Measurements from ENCODE around the gene ASPM. TPM values are rescaled to one million over a fixed set of nuclear protein-coding genes. Genes with fewer than 3 reads are reported as not detected.

ASPM gene
- polyA plus RNA-seq, 3 donors: under 0.01 to 0.09 (median 0.07) TPM

GRCh38 chr1:197150336-197151005 lies 4.0 kb upstream of the ASPM start:
- WGBS, 3 donors: 89 to 92% (median 92%) methylated on average over 3 of the region's 3 CpGs
- no peak overlapping the region for H3K27ac ChIP-seq (ENCODE audit: low read depth, low read length)

DNA sequence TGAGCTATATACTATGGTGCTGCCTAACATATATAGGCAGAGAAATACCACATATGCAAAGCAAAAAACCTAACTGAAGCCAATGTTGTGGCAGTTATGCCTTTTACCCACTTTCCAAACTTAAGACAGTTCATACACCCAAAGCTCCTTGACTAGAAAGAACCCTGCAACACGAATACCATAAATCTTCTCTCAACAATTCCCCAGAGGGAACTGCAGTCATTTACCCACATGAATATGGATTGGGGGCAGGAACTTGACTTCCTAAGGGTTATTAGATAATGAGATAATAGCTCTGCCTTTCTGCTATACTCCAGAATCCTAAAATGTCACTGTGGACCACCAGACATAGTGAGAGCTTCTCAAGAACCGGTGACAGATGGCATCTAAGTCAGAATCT lies 2.9 kb upstream of the ASPM start:
- no peak overlapping the region for H3K27ac ChIP-seq (ENCODE audit: low read depth, low read length)
- WGBS, 3 donors: 76 to 84% (median 83%) methylated on average over 2 of the region's 2 CpGs

- no peak overlapping the region for H3K27ac ChIP-seq (ENCODE audit: low read depth, low read length)
- 5 to 19% (median 6%) methylated on average over 11 of the region's 11 CpGs for WGBS, 3 donors
These were observed 934 bp downstream of the ASPM start for GRCh38 chr1:197145446-197146024.

DNA sequence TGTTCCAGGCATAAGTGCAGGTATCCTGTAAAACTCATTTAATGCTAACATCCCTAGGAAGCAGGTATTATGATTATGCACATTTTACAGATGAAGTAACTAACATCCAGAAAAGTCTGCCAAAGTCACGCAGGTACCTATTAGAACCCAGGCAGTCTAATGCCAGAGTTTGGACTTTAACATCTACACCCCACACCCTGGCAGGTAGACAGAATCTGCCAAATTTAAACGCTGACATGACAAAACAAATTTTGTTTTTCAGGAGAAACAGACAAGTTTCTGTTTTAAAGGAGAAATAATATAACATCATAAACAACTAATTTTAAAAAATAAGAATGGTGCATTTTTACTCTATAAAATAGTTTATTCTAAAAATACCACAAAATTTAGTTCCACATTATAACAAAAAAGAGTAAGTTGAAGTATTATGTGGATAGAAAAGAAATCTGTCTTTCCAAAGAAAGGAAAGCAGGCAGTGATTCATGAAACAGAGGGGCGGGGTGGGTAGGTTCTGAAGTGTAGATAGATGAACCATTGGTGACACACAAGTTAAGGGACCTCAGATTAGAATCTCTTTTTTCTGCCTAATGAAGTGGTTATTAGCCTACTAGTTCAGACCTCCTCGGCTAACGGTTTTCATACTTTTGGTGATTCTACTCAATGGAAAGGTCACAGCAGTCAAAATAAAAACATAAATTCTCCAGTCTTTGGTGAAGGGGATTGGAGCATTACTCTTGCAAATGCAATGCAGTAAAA lies 1.7 kb downstream of the ASPM start:
- H3K27ac ChIP-seq (ENCODE audit: low read depth, low read length): no peak overlapping the region
- 68 to 72% (median 69%) methylated on average over 5 of the region's 5 CpGs for WGBS, 3 donors

GRCh38 chr1:197143276-197143675 lies 3.2 kb downstream of the ASPM start:
- no peak overlapping the region for H3K27ac ChIP-seq (ENCODE audit: low read depth, low read length)
- WGBS, 3 donors: 49 to 76% (median 63%) methylated on average over 5 of the region's 5 CpGs

- 60 to 100% (median 81%) methylated on average over 1 of the region's 1 CpG for WGBS, 3 donors
These were observed 4.9 kb downstream of the ASPM start for GRCh38 chr1:197141575-197141974.

GRCh38 chr1:197140121-197140520 lies 6.3 kb downstream of the ASPM start:
- H3K27ac ChIP-seq (ENCODE audit: low read depth, low read length): no peak overlapping the region
- WGBS, 3 donors: 56 to 75% (median 62%) methylated on average over 2 of the region's 2 CpGs

More at GRCh38 chr1:197141575-197141974, 4.9 kb downstream of the ASPM start:
- H3K27ac ChIP-seq (ENCODE audit: low read depth, low read length): no peak overlapping the region

DNA sequence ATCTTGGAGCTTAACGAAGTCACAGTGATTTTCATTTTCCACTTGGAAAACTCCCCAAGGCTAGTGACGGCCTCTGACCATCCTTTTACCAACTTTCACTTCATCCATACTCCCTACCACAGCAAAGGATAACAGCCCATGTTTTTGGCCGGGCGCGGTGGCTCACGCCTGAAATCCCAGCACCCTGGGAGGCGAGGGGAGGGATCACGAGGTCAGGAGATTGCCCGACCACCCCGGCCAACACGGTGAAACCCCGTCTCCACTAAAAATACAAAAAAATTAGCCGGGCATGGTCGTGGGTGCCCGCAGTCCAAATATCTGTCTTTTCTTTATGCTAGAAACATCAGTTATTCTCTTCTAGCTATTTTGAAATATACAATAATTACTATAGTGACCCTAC lies 7.3 kb downstream of the ASPM start:
- H3K27ac ChIP-seq (ENCODE audit: low read depth, low read length): no peak overlapping the region
- 97 to 98% (median 98%) methylated on average over 15 of the region's 15 CpGs for WGBS, 3 donors

DNA sequence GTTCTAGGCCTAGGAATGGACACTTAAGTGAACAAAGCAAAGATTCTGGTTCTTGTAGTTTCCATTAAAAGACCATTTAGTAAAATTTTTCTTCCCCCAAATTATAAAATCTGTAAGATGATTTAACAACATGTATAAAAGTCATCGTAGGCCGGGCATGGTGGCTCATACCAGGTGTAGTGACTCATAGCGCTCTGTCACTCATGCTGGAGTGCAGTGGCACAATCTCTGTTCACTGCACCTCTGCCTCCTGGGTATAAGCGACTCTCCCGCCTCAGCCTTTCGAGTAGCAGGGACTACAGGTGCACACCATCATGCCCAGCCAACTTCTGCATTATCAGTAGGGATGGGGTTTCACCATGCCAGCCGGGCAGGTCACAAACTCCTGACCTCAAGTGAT lies 9.1 kb downstream of the ASPM start:
- no peak overlapping the region for H3K27ac ChIP-seq (ENCODE audit: low read depth, low read length)
- 83 to 86% (median 85%) methylated on average over 7 of the region's 7 CpGs for WGBS, 3 donors

DNA sequence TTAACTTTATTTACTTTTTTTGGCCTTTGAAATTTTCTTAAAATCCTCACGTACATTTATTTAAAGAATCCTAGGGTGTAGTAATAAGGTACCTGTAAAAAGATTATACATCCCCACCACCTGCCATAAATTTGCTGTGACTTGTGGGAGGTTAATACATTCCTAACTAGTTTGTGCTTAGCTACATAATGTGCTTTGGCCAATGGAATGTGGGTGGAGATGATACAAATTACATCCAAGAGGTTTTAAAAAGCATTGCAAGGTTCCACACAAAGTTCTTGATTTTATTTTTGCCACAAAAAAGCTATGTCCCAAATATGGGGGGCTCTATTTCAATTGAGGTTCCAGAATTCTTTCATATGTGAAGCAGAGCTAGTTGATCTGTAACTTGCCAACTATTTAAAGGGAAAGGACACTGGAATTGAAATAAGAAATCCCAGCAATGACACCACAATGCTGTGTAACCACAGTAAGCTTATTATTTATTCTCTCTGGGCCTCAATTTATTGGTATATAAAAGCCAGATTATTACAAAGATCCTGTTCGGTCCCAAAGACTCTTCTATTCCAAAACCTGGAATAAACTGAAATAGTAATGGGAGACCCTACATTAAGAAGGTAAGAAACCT lies 15.7 kb downstream of the ASPM start:
- WGBS, 3 donors: 82 to 89% (median 87%) methylated on average over 2 of the region's 2 CpGs
- H3K27ac ChIP-seq (ENCODE audit: low read depth, low read length): no peak overlapping the region

- H3K27ac ChIP-seq (ENCODE audit: low read depth, low read length): no peak overlapping the region
- 81 to 97% (median 86%) methylated on average over 2 of the region's 2 CpGs for WGBS, 3 donors
These were observed 16.8 kb downstream of the ASPM start for GRCh38 chr1:197129698-197130097.

GRCh38 chr1:197127246-197127912 lies 19.1 kb downstream of the ASPM start:
- WGBS, 3 donors: 91% methylated on average over 2 of the region's 2 CpGs
- no peak overlapping the region for H3K27ac ChIP-seq (ENCODE audit: low read depth, low read length)

GRCh38 chr1:197126691-197127090 lies 19.8 kb downstream of the ASPM start:
- WGBS, 3 donors: 60 to 69% (median 68%) methylated on average over 3 of the region's 3 CpGs
- no peak overlapping the region for H3K27ac ChIP-seq (ENCODE audit: low read depth, low read length)

- WGBS, 3 donors: 87 to 95% (median 92%) methylated on average over 1 of the region's 1 CpG
- H3K27ac ChIP-seq (ENCODE audit: low read depth, low read length): no peak overlapping the region
These were observed 22.1 kb downstream of the ASPM start for GRCh38 chr1:197124376-197124775.

GRCh38 chr1:197116156-197116555 lies 30.3 kb downstream of the ASPM start:
- 94 to 98% (median 97%) methylated on average over 2 of the region's 2 CpGs for WGBS, 3 donors
- no peak overlapping the region for H3K27ac ChIP-seq (ENCODE audit: low read depth, low read length)

GRCh38 chr1:197106869-197107268 lies 39.6 kb downstream of the ASPM start:
- WGBS, 3 donors: 96 to 98% (median 97%) methylated on average over 1 of the region's 1 CpG
- no peak overlapping the region for H3K27ac ChIP-seq (ENCODE audit: low read depth, low read length)

DNA sequence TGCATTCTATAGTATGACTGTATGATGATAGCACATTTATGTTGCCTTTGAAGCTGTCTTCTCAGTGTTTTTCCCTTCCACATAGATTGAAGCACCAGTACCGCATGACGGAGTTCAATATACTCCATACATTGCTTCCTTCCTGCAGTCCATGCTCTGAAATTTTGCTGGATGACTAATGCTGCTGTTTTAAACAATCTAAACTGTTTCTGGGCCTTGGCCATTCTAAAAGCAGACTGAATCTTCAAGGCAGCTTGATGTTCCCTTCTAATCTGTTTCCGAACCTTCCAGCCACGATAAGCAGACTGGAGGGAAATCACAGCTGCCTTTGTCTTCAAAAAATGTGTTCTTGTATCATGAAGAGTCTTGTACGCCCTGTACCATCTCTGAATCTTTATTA lies 43.2 kb downstream of the ASPM start:
- no peak overlapping the region for H3K27ac ChIP-seq (ENCODE audit: low read depth, low read length)
- 95 to 97% (median 96%) methylated on average over 5 of the region's 5 CpGs for WGBS, 3 donors

- 94 to 97% (median 95%) methylated on average over 3 of the region's 3 CpGs for WGBS, 3 donors
- H3K27ac ChIP-seq (ENCODE audit: low read depth, low read length): no peak overlapping the region
These were observed 44.5 kb downstream of the ASPM start for GRCh38 chr1:197101978-197102377.

DNA sequence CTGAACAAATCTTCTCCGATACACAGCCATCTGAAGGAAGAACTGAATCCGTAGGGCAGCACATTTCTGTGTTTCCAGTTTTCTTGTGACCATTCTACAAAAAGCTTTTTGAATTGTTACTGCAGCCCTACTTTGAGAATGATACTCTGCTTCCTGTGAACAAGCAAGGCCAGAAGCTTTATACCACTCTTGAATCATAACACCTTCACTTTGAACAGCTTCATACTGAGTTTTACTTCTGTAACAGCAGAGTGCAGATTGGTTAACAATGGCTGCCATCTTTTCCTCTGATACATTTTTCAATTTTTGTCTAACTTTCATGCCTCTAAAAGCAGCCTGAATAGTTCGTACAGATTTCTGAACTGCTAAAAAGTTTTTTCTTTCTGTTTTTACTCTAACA lies 45.8 kb downstream of the ASPM start:
- no peak overlapping the region for H3K27ac ChIP-seq (ENCODE audit: low read depth, low read length)
- WGBS, 3 donors: 92 to 96% (median 94%) methylated on average over 3 of the region's 3 CpGs

All from adipose tissue (tissue), 3 donors.